Stimulated activated CD4-positive, alpha-beta T cell treated with anti-CD3 and anti-CD28 coated beads, TNF-alpha, amount 100 ng/mL, for 24 hours (primary cell): ENCODE measurements around the gene MYOM1.

Source experiments
- DNase-seq, 3 experiments: peaks; one replicate each; pipeline ENCODE4 v3.0.0-alpha.2; 2020; ENCODE audit warnings: low read depth in 3 of 3

MYOM1 gene

DNA sequence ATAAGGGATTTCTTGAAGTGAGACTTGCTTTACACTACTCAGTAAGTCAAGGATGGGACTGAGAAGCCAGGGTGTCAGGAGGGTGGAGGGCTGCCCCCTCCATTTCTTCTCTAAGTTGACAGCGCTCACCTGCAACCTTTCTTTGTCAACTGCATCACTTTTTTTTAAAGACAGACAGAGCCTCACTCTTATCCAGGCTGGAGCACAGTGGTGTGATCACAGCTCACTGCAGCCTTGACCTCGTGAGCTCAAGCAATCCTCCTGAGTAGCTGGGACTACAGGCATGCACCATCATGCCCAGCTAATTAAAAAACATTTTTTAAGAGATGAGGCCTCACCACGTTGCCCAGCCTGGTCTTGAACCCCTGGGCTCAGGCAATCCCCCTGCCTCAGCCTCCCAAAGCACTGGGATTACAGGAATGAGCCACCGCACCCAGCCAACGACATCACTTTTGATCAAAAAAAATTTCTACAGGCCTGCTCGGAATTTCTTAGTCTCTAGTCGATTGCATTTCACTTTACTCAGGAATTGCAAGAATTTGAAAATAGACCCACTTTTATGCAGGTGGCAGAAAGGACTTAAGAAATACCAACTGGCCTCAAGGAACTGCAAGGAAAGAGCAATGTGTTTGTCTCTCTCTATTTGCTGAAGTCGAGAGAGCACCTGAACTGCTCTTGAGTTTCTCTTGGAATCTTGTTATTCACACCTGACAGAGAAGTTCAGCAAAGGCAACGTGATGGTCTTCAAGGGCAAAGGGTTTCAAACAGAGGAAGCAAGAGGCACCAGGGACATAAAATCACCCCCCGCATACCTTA lies 101.4 kb downstream of the MYOM1 start:
- no peak for DNase-seq

DNA sequence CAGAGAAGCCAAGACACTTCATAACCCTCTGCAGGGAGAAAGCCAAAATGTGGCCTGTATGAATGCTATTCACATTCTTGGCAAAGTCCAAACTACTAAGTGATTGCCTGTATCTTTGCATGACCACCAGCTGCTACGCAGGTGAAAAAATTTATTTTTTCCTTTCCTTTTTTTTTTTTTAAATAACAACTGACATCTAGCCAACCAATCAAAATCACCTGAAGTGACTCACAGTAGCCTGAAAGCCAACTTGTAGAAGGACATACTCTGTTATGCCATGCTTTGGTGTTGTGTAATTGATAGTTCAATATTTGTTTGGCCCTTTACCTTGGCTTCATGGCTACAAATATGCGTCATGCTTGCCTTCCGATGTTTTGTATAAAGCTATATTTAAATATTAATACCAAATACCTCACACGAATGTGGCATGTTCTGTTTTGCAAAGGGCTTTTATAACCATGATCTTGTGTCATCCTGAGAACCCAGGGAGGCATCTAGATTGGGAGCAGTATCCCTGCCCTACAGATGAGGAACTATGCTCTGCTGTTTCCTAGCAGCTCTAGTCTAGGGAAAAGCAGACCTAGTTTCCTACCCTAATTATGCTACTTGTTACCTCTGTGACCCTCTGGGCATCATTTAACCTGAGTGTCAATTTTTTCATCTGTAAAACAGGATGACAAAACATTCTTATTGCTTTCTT lies 102.1 kb downstream of the MYOM1 start:
- no peak for DNase-seq

DNA sequence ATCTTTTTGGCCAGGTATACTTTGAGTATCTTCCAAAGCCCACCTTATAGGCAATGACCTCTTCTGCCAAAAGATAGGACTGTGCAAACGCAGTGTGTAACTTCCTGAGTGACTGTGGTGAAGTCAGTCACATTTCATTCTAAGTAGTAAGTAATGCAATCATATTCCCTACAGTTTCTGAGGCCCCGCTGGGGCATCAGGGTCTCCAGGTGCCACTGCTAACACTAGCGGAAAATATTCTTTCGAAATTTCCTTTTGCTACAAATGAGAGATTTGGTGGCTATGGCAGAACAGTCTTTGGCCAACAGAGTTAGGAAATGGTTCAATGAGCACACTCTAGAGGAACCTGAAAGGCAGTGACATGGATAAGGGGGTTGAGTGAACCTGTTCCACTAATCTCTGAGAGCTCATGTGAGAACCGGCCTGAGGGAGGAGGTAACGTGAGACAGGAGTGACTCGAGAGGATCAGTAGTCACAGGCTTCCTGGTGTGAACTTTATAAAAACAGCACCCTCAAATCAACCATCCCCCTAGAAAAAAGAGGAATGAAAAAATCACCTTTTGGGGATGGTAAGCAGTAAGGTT lies 104.2 kb downstream of the MYOM1 start:
- DNase-seq = no peak

DNA sequence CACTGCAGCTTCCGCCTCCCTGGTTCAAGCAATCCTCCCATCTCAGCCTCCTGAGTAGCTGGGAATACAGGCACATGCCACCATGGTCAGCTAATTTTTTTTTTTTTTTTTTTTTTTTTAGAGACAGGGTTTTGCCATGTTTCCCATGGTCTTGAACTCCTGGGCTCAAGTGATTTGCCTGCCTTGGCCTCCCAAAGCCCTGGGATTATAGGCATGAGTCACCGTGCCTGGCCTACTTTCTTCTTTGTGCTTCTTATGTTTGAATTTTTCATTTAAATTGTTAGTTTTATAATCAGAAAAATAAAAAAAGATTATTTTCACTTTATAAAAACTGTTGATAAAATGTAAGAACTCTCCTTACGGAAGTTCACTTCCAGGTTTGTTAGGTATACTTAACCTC lies 105.3 kb downstream of the MYOM1 start:
- no peak for DNase-seq

DNA sequence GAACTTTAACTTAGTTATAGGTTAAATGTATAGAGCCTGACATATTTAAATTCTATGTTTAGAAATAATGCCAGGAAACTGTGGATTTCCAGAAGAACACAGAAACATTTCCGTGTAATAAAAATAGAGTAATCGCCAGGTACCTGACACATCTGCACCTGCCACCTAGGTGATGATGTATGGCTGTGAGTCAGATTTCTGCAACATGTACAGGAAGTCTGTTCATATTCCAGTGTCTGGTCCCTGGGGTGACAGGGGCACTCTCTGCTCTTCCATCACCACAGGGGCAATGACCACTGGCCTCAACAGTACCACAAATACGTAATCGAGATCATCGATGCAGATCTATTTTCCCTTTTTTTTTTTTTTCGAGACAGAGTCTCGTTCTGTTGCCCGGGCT lies 105.7 kb downstream of the MYOM1 start:
- no peak for DNase-seq

DNA sequence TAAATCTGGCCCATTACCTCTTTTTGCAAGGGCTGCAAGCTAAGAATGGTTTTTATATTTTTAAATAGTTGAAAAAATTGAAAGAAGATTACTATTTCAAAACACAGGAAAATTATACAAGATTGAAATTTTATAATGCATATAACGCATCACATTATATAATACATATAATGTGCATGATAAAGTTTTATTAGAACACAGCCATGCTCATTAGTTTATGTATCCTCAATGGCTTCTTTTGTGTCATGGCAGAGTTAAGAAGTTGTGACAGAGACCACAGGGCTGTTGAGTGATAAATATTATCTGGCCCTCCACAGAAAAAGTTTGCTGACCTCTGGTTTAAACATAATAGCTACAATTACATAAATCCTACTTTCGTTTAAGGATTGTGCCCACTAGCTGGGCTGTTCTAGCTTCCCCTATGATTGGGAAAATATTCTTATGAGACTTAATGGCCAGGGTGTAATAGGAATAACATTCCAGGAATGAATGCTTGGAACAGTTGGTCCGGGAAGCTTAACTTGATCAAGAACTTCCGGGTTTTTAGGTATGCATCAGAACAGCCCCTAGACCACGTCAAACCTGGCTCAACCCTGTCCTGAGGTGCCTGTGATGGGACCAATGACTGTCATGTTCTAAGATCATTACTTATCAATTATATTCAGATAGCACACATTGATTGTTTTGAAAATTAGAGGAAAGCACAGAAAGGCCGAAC lies 108.1 kb downstream of the MYOM1 start:
- DNase-seq = no peak

DNA sequence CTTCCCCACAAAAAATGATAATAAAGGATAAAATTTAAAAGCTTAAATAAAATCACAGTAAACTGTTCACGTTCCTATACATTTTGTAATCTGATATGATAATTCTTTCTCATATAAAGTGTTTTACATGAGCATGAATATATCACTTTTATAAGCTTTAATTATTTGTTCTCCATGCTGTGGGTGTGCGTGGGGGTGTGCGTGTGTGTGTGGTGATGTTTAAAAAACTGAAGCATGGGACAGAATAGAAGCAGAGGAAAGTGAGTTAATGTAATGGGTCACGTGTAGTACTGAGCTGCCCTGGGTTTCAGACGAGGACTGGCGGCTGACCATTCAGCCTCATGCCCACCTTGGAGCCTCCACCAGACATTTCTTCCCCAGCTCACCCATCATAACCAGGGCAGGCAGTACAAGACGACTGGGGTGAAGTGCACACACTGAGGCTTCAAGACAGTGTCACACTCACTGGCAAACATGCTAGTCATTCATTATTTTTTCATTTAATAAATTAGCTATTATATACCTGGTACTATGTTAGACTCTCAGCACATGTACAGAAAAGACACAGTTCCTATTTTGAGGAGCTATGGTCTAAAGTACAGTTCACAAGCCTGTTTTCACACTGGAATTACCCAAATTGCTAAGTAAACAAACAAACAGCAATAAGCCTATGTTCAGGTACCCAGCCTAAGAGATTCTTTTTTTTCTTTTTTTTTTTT lies 109.6 kb downstream of the MYOM1 start:
- no peak for DNase-seq

DNA sequence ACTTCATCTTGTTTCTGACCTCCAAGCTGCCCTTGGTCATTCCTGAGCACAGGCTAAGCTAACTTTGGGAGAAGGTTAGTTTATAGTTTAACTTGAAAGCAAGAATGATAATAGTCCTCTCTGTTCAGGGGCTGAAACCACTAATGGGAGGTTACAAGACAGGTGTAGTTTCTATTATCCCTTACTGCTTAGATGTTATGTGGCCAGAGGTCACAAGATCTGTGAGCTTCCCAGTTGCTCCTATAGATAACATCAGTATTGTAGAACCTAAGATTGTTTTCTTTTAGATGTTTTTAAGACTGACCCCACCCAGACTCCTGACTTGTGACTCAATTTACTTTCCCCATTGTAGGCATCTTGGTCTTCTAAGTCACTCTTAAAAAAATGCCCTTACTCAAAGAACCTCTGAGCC lies 112.0 kb downstream of the MYOM1 start:
- no peak for DNase-seq

DNA sequence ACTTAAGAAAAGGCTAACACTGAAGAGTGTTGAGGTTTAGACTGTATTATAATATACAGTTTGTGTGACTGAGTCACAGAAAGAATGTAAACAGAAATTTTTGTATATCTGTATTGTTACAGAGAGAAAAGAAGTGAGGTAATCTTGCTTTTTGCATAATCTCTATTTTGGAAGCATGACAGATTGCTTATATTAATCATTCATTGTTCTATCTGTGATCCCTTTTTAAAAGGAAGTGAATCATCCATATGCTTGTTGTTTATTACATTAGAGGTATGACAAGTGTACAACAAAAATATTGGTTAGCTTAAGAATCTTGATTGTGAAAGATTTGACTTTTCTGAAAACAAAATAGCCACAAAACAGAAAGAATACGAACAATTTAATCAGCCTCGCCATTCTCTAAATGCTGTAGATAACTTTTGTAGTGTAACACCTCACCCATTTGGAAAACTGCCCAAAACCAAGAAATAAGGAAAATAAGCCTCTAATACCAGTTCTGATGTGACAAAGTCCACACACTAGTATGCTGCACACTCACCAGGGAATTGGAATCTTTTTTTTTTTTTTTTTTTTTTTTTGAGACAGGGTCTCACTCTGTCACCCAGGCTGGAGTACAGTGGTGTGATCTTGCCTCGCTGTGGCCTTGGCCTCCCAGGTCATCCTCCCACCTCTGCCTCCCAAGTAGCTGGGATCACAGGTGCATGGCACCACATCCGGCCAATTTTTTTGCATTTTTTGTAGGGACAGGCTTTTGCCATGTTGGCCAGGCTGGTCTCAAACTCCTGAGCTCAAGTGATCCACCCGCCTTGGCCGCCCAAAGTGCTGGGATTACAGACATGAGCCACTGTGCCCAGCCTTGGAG lies 115.3 kb downstream of the MYOM1 start:
- DNase-seq = no peak

DNA sequence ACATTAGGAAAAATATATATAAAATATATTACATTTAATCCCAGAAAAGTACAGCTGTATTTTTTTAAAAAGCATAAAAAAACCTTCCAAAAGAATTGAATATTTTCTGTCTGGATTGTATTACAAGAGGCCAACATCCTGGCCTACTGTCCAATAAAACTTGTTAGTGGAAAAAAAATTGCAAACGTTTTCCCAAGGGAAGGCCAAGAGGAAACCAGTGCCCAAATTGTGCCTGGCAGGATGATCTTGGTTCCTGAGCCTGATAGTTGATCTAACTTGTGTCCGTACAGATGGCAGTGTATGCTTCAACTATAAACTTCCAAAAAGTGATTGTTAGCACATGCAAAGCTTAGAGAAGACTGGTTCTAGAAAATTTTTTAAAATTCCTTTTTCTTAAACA lies 116.2 kb downstream of the MYOM1 start:
- no peak for DNase-seq

DNA sequence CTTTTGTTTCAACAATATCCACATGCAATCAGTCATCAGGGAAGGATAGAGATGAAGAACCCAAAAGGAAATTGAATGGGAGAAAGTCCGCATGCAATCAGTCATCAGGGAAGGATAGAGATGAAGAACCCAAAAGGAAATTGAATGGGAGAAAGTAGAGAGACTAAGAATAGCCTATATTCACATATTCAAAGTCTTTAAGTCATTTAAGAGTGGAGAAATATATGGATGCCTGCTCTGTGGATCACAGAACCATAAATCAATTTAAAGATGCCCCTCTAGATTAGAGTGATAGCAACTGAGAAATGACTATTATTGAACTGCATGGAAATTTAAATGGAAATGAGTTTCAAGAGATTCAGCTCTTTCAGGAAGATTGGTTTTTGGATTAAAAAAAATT lies 116.8 kb downstream of the MYOM1 start:
- DNase-seq = no peak

DNA sequence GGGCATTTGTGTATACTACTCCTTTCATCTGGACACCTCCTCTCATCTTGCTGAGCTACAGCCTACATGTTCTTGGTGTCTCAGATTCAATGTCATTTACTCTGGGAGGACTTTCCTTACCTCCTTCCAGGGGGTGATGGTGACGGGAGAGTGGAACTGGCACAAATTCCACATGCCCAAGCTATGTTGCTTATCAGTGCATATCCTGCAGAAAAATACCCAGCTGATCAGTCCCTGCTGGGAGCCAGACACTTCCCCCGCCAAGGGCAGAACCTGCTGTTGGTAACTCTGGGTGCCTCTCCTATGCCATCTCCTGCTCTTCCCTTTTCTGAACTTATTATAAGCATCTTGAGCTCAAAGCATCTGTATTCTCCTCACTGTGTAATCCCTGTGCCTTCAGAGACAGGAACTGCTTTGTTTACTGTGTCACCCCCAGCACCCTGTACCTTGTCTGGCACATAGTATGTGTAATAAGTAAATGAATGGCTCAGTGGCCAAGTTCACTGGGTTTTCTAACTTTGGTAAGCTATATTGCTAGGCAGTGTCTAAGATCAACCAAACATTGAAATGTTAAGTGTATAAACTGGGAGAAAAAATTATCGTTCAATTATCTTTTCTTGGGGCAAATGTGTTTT lies 119.2 kb downstream of the MYOM1 start:
- no peak for DNase-seq

DNA sequence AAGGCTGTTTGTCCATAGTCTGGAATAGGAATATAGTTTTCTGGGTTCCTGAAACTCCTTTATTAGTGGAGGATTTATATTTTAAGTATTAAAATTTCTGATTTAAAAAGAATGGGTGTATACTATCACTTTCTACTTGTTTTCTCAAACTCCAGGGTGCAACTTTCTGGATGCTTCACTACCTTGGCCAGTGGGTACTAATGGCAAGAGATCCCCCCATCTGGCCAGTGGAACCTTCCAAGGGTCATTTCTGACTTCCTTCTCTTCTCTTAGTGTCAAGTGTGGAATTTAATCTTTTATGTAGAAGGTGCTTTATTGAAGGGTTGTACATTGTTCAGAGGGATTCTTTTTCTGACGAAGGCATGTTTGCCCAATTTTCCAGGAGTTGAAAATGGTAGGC lies 120.4 kb downstream of the MYOM1 start:
- no peak for DNase-seq

DNA sequence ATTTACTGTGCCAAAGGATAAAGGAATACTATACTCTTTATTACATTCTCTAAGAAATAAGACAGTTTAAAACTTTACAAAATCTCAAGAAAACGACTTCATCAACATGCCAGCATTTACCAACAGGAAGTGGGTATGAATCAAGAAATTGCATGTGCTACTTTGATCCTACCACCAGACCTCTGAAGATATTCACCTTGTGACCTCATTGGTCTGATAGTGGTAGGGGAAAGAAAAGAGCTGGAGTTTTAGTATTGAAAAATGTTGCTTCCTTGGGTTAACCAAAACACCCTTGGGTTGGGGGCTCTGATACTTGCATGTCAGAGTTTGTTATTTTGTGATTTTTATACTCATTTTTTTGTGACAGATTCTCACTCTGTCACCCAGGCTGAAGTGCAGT lies 122.7 kb downstream of the MYOM1 start:
- DNase-seq = no peak

DNA sequence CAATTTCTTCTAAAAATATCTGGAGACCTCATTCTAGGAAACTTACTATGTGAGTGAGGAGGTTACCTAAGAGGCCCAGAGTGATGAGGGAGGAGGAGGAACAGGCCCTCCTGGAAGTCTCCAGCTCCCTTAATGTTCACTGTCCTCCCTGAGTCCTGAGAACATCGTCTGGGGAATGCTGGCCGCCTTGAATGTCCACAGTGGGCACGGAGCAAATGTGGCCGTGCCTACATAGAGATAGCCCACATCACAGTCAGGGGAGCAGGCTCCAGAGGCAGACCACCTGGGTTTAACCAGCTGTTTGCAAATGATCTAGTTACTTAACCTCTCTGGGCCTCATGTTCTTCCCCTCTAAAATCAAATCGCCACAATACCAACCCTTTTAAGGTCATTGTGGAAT lies 123.8 kb downstream of the MYOM1 start:
- DNase-seq = no peak

DNA sequence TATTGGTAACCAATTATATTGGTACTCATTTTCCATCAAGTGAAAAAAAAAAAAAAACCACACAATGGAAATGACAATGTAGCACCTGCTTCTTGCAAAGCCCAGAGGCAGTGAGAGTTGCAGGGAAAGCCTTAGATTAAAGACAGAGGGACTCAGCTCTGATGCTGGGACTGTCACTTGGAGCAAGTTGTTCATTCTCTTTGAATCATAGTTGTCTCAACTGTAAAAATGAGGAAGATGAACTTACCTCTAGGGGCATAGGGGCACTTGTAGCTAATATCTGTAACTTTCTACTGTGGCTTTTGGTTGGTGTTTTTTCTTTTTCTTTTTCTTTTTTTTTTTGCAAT lies 125.5 kb downstream of the MYOM1 start:
- DNase-seq = no peak

DNA sequence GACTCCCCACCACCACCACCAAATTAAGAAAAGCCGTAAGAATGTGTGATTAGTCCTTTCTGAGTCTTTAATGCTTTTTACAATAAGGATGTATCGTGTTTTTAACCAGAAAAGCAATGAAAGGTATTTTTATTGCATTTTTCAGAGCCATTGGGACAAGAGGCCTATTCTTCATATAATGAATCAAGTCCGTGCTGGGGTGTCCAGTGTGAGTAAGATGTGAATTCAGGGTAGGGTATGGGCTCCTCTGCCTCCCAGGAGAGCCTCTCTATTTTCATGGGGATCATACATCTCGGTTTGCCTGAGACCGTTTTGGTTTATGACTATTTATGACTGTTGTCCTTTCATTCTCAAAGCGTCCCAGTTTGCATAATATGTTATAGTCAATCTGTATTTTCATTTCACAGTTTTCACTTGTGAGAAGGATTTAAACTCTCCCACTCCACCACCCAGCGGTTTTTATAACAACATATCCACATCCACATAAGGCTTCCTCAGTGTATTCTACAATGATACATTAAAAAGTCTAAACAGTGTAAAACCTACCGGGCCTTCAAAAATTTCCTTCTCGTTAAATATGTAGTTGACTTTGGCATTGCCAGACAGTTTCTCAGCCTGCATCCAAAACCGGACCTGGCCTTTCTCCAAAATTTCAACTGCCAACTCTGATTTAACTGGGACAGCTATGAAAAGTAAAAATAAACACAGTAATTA lies 126.0 kb downstream of the MYOM1 start:
- no peak for DNase-seq

DNA sequence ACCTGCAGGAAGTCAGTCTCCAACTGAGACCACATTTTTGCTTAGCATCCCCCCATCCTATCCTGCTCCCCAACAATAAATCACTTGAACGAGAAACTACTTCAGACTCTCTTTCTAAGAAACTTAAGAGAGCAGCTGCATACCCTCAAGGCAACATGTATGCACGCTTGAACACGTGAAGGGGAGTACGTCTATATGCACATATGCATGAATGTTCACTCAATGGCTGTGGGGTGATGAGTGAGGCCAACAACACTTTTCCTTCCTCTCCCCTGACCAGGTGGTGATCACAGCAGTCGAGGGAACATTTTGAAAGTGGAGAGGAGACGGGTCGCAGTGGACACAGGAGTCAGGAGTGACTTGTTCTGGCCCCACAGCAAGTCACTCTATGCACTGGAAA lies 127.0 kb downstream of the MYOM1 start:
- no peak for DNase-seq

DNA sequence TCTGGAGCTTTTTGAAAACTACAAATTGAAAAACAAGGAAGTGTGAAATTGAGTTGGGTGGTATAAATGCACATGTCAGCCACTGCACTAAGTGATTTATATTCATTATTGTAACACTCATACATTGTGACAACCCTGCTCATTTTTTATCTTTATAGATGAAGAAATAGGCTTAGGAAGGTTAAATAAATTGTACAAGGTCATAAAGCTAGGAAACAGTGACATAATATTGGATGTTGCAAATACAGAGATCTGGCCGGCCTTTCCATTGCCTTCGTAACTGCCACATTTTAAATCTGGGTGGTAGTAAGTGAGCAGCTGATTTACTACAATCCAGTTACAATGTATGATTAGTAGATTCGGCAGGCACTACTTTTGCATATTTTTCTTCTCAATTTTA lies 130.2 kb downstream of the MYOM1 start:
- DNase-seq = no peak

DNA sequence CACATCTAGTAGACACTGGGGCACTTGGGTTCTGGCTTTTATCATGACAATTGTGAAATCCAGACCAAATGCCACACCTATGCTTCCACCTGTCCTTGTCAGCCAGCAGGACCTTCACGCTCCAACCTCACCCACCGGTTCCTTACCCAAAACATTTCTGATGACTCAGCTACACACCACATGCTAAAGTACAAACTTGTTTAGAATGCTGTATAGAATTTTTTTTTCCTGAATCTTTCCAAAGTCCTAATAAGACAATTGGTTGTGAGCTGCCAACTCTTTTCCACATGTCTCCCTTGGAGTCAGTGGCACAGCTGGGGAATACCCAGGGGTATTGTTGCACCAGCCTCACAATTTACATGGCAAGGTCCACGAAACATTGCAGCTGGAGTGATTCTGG lies 131.3 kb downstream of the MYOM1 start:
- DNase-seq = no peak
